A673 (cell line): ENCODE results near the gene TOLLIP.

Source experiments
- EZH2 ChIP-seq: fragments of 200-600 bp; sonication (generic); IDR thresholded peaks from 2 replicates; pipeline ENCODE4 v1.6.1; 2017; ENCODE audit warnings: borderline replicate concordance, low read depth, mild to moderate bottlenecking, mixed read lengths, antibody characterized with exemption, low read length; ENCODE audit not compliant: poor library complexity, severe bottlenecking
- TF ChIP-seq, protein P1 (sequence below): fragments of 300-800, 200-600 bp; sonication (generic); conservative IDR thresholded peaks from 2 replicates; pipeline ENCODE4 v1.5.1; 2017; ENCODE audit warnings: low read depth, mild to moderate bottlenecking, antibody characterized with exemption, low read length, moderate library complexity, mixed read lengths

DNA sequence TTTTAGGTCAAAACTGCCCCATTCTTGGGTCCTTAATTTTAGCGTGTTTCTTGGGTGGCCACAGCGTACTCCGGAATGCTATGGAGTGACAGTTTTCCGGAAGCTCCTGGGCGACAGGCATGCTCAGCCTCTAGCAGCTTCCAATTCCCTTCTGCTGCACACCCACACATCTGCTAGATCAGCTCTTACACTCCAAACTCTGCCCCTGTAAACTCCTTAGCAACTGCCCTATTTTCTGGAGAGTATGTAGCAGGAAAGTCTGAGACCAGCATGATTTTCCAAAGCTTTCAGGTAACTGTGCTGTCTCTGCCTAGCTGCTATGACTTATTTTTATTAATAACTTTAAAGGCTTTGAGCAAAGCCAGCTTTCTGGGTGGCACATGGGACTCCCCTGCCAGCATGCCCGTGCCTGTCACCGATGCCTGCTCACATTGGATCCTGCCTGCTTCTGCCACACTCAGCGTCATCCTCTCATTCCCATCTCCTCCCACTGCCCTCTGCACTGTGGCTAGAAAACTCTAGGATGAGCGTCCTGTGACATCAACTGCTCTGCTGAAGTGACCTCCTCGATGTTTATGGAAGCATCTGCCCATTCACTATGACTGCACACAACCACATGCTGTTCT is 17.3 kb downstream of the TOLLIP start:
- TF ChIP-seq, protein P1, sequence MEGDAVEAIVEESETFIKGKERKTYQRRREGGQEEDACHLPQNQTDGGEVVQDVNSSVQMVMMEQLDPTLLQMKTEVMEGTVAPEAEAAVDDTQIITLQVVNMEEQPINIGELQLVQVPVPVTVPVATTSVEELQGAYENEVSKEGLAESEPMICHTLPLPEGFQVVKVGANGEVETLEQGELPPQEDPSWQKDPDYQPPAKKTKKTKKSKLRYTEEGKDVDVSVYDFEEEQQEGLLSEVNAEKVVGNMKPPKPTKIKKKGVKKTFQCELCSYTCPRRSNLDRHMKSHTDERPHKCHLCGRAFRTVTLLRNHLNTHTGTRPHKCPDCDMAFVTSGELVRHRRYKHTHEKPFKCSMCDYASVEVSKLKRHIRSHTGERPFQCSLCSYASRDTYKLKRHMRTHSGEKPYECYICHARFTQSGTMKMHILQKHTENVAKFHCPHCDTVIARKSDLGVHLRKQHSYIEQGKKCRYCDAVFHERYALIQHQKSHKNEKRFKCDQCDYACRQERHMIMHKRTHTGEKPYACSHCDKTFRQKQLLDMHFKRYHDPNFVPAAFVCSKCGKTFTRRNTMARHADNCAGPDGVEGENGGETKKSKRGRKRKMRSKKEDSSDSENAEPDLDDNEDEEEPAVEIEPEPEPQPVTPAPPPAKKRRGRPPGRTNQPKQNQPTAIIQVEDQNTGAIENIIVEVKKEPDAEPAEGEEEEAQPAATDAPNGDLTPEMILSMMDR: no peak
- TF ChIP-seq EZH2: no peak
